Measurements from ENCODE around the gene LEPROT.
"Not testable (repeated sequence)": the region's sequence is repeated elsewhere in the genome, so short reads cannot be mapped to it uniquely, and the experiment has no call there.

Gene LEPROT

GRCh38 chr1:65420590-65421350 is at the start of gene LEPROT, which contains the start of gene LEPR:
Gene LEPROT (plus strand): TSS chr1:65420668. CDS start chr1:65420725, 57 bp downstream.
Gene LEPR (plus strand): TSS chr1:65420668. CDS start chr1:65565566, 144,898 bp downstream.
- DNase-seq (ENCODE audit: low read depth, low spot score) = no peak

- DNase-seq (ENCODE audit: low read depth, low spot score) = no peak
Measured at GRCh38 chr1:65371544-65371943, 48.9 kb upstream of the LEPROT start.

- no peak for DNase-seq (ENCODE audit: low read depth, low spot score)
Measured at GRCh38 chr1:65372557-65372956, 47.9 kb upstream of the LEPROT start.

GRCh38 chr1:65377496-65378246 is 42.8 kb upstream of the LEPROT start:
- no peak for DNase-seq (ENCODE audit: low read depth, low spot score)

- no peak for DNase-seq (ENCODE audit: low read depth, low spot score)
Measured at GRCh38 chr1:65378247-65378946, 42.1 kb upstream of the LEPROT start.

- DNase-seq (ENCODE audit: low read depth, low spot score) = not testable (repeated sequence)
Measured at GRCh38 chr1:65384426-65384825, 36.0 kb upstream of the LEPROT start.

- DNase-seq (ENCODE audit: low read depth, low spot score) = no peak
Measured at GRCh38 chr1:65386439-65386838, 34.0 kb upstream of the LEPROT start.

GRCh38 chr1:65387821-65388220 is 32.6 kb upstream of the LEPROT start:
- DNase-seq (ENCODE audit: low read depth, low spot score) = no peak

- no peak for DNase-seq (ENCODE audit: low read depth, low spot score)
Measured at GRCh38 chr1:65388908-65389695, 31.4 kb upstream of the LEPROT start.

- no peak for DNase-seq (ENCODE audit: low read depth, low spot score)
Measured at GRCh38 chr1:65392497-65392896, 28.0 kb upstream of the LEPROT start.

GRCh38 chr1:65393347-65393746 is 27.1 kb upstream of the LEPROT start:
- peak; percentile 40 for DNase-seq (ENCODE audit: low read depth, low spot score)

- no peak for DNase-seq (ENCODE audit: low read depth, low spot score)
Measured at GRCh38 chr1:65393928-65394327, 26.5 kb upstream of the LEPROT start.

GRCh38 chr1:65395887-65396612 is 24.4 kb upstream of the LEPROT start:
- no peak for DNase-seq (ENCODE audit: low read depth, low spot score)

- no peak for DNase-seq (ENCODE audit: low read depth, low spot score)
Measured at GRCh38 chr1:65398083-65398482, 22.4 kb upstream of the LEPROT start.

GRCh38 chr1:65399003-65399402 is 21.5 kb upstream of the LEPROT start:
- no peak for DNase-seq (ENCODE audit: low read depth, low spot score)

- DNase-seq (ENCODE audit: low read depth, low spot score) = no peak
Measured at GRCh38 chr1:65401612-65402011, 18.9 kb upstream of the LEPROT start.

- DNase-seq (ENCODE audit: low read depth, low spot score) = no peak
Measured at GRCh38 chr1:65404941-65405340, 15.5 kb upstream of the LEPROT start.

- DNase-seq (ENCODE audit: low read depth, low spot score) = no peak
Measured at GRCh38 chr1:65407877-65408276, 12.6 kb upstream of the LEPROT start.

- DNase-seq (ENCODE audit: low read depth, low spot score) = no peak
Measured at GRCh38 chr1:65409314-65409713, 11.2 kb upstream of the LEPROT start.

GRCh38 chr1:65409816-65410326 is 10.6 kb upstream of the LEPROT start:
- DNase-seq (ENCODE audit: low read depth, low spot score) = no peak

Measured in smooth muscle cell of the brain vasculature (primary cell).